Vagina (tissue), 2 donors: ENCODE results near the gene GALNT3.

ENCODE experiments used
- CTCF ChIP-seq, 3 experiments: fragments of 450-650 bp in 2 of 3; fragments of 200-600 bp in 1 of 3; sonication (generic) in 1 of 3; IDR thresholded peaks; one replicate each; pipeline ENCODE4 v1.5.1; 2017 to 2019; ENCODE audit warnings: antibody characterized with exemption in 3 of 3, mild to moderate bottlenecking in 2 of 3, moderate library complexity in 2 of 3
- POLR2A ChIP-seq, 2 donors: fragments of 450-650 bp; IDR thresholded peaks; one replicate each; pipeline ENCODE4 v1.6.1; 2017; ENCODE audit warnings: antibody characterized with exemption in 2 of 2, mild to moderate bottlenecking in 2 of 2, moderate library complexity in 2 of 2
- POLR2AphosphoS5 ChIP-seq, 2 donors: sonication (generic); formaldehyde crosslinking; IDR thresholded peaks; one replicate each; pipeline ENCODE4 v1.9.0; 2017; ENCODE audit warnings: antibody characterized with exemption in 2 of 2, mild to moderate bottlenecking in 2 of 2, low read depth in 1 of 2; ENCODE audit not compliant: insufficient read depth in 1 of 2

- TF ChIP-seq POLR2A (IDR thresholded peaks at IDR 0.05): no peak
- no peak for TF ChIP-seq CTCF (IDR thresholded peaks at IDR 0.05)
- TF ChIP-seq POLR2AphosphoS5 (IDR thresholded peaks at IDR 0.05; ENCODE audit: insufficient read depth in 1 of 2, low read depth in 1 of 2): no peak
Measured at GRCh38 chr2:165839610-165840009, 45.6 kb upstream of the GALNT3 start.
